ENCODE measurements around the gene SLC26A3. TPM values are rescaled to one million over a fixed set of nuclear protein-coding genes. Genes with fewer than 3 reads are reported as not detected.

SLC26A3 gene
- total RNA-seq, 4 donors from 2014 or later: 0.33 to 0.85 TPM; not detected in 2

- no peak for TF ChIP-seq CTCF (IDR thresholded peaks at IDR 0.05; ENCODE audit: low read depth)
Observed at GRCh38 chr7:107751113-107751512, 51.9 kb downstream of the SLC26A3 start.

GRCh38 chr7:107746006-107746405, 57.0 kb downstream of the SLC26A3 start:
- no peak for TF ChIP-seq CTCF (IDR thresholded peaks at IDR 0.05; ENCODE audit: low read depth)

- TF ChIP-seq CTCF (IDR thresholded peaks at IDR 0.05; ENCODE audit: low read depth): no peak
Observed at GRCh38 chr7:107744345-107744750, 58.7 kb downstream of the SLC26A3 start.

- TF ChIP-seq CTCF (IDR thresholded peaks at IDR 0.05; ENCODE audit: low read depth): no peak
Observed at GRCh38 chr7:107743567-107744344, 59.3 kb downstream of the SLC26A3 start, which contains the start of gene CBLL1. CBLL1 (plus strand) TSS chr7:107744142; CDS start chr7:107744164, 22 bp downstream.

- TF ChIP-seq CTCF (IDR thresholded peaks at IDR 0.05; ENCODE audit: low read depth): no peak
Observed at GRCh38 chr7:107742678-107743566, 60.1 kb downstream of the SLC26A3 start.

GRCh38 chr7:107728276-107728675, 74.7 kb downstream of the SLC26A3 start:
- TF ChIP-seq CTCF (IDR thresholded peaks at IDR 0.05; ENCODE audit: low read depth): no peak
